ENCODE data around the gene SRSF2. TPM values are rescaled to one million over a fixed set of nuclear protein-coding genes. Genes with fewer than 3 reads are reported as not detected.

The SRSF2 gene
- polyA plus RNA-seq, 2 of the 4 experiments (the other 2 are of a cell fraction): 338 to 412 TPM

DNA sequence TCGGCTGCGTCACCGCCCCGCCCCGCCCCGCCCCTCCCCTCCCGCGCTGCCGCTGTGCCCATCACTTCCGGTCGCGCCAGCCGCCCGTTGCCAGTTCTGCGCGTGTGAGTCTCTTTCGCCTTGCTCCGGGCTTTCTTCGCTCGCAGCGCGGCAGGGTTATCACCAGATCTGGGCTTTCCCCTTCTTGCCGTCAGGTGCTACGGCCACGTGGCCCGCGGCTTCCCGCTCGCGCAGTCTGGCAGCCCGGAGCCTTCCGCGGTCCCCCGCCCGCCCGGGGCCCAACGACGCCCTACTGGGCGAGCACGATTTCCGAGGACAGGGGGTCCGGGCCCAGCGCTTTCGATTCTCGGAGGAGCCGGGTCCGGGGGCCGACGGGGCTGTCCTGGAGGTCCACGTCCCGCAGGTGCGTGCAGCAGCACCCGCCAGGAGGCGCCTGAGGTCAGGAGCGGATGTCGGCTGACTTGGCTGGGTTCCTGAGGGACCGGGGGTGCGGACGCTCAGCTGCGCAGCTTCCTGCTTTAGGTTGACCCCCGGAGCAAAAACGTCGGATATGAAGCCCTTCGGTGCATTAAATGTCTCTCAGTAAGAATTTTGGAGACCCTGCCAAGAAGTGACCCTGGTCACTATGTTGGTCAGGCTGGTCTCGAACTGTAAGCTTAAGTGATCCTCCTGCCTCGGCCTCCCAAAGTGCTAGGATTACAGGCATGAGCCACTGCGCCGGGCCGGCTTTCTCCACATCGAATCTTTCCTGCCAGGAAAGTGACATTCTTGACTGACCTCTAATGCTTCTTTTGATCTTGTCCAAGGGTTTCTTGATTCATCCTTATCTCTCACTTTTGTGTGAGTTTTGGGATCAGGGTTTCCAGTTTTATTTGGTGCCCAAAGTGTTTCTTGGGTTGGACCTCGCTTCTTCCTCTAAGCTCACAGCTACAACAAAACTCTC lies 10.1 kb downstream of the SRSF2 start, which contains the start of gene METTL23 (continued):
- TF ChIP-seq NPAS2 (CRISPR knock-in tag; IDR thresholded peaks at IDR 0.05; ENCODE audit: borderline replicate concordance) (no peak), SMC3 (IDR thresholded peaks at IDR 0.05) (peak; percentile 69), BHLHE40 (IDR thresholded peaks at IDR 0.05; ENCODE audit: low read depth, low read length) (peak; percentile 84), EHMT2 (IDR thresholded peaks at IDR 0.05; ENCODE audit: low read depth) (no peak), RAD21 (conservative IDR thresholded peaks at IDR 0.05 in 1 of 2, IDR thresholded peaks at IDR 0.05 in 1 of 2) (peak; percentile 20 to 60; a peak in 3 of 5 replicates), ZNF302 (CRISPR knock-in tag; IDR thresholded peaks at IDR 0.05) (no peak), HEYL (CRISPR knock-in tag; IDR thresholded peaks at IDR 0.05) (no peak), JUNB (IDR thresholded peaks at IDR 0.05) (no peak), POLR2A (IDR thresholded peaks at IDR 0.05; ENCODE audit: low read length) (peak; percentile 74), ZC3H11A (IDR thresholded peaks at IDR 0.05) (no peak)

DNA sequence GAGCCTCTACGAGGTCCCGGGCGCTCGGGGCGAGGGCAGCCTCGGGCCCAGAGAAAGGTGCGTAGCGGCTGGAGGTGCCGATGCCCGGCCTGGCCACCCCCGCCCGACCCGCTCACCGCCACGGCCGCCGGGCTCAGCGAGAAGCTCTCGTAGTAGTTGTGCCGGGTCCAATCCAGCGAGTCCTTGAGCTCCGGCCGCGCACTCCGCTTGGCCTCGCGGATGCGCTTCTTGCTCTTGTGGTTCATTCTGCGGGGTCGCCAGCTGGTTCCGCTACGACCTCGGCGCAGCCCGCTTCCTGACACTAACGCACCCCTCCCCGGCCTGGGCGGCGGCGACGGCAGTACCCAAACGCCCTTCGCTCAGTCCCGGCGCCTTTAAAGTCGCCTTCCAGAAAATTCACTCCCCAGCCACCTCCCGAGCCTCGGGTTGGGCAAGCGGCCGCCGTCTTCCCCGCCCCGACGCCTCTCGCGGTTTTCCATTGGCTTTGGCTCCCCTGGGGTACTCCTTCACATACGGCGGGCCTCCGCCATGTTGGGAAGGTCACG lies 10.8 kb downstream of the SRSF2 start, which contains the start of gene JMJD6:
JMJD6 (minus strand) TSS at position 376 of the 545 bp plus-strand sequence; CDS start at position 245, 131 bp downstream.
- FAIRE-seq (no peak), ATAC-seq (peak; percentile 84 to 91), DNase-seq (ENCODE audit: low read depth in 1 of 2, low spot score in 1 of 2) (peak; percentile 98 to 99)
- POLR2A ChIA-PET: interaction anchor here (0.6 to 3.8 kb wide), 6 partner anchors 10 to 314 kb away, joined by 3 to 12 read pairs (median 6); partner anchors contain the start of genes MFSD11, MXRA7 and SRSF2
- Histone ChIP-seq H3K4me2 (peak within 1 kb of the TSS; percentile 90), H3K27ac (peak within 1 kb of the TSS; percentile 93 to 99), H3K4me3 (peak within 1 kb of the TSS; percentile 97), H3K9me3 (no peaks in the 10 kb centered on the region), H3K4me1 (peaks cover 17% of the 10 kb centered on the region)
- TF ChIP-seq PHF8 (IDR thresholded peaks at IDR 0.05; ENCODE audit: borderline replicate concordance, low read depth): peak; percentile 62
- no peak for TF ChIP-seq POLR2AphosphoS2 (conservative IDR thresholded peaks at IDR 0.05; ENCODE audit: low read length)
- TF ChIP-seq MAZ (IDR thresholded peaks at IDR 0.05; ENCODE audit: borderline replicate concordance, low read depth, low read length): peak; percentile 4; the same call in 1 of the 2 replicates
- TF ChIP-seq TFCP2L1 (CRISPR knock-in tag; IDR thresholded peaks at IDR 0.05): 0 out of 2 replicates have a peak, but pooled peaks have one; percentile 13
- no peak for TF ChIP-seq HOXB5 (CRISPR knock-in tag; IDR thresholded peaks at IDR 0.05)
- TF ChIP-seq, protein P1, sequence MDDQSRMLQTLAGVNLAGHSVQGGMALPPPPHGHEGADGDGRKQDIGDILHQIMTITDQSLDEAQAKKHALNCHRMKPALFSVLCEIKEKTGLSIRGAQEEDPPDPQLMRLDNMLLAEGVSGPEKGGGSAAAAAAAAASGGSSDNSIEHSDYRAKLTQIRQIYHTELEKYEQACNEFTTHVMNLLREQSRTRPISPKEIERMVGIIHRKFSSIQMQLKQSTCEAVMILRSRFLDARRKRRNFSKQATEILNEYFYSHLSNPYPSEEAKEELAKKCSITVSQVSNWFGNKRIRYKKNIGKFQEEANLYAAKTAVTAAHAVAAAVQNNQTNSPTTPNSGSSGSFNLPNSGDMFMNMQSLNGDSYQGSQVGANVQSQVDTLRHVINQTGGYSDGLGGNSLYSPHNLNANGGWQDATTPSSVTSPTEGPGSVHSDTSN (IDR thresholded peaks at IDR 0.05): 0 out of 2 replicates have a peak, but pooled peaks have one; percentile 14
- TF ChIP-seq POLR2A (IDR thresholded peaks at IDR 0.05; ENCODE audit: low read length): peak; percentile 90
- no peak for TF ChIP-seq RFX5 (IDR thresholded peaks at IDR 0.05)
- 0 out of 5 replicates have a peak, but pooled peaks of 1 of the 2 experiments have one; percentile 4 for TF ChIP-seq JUN (IDR thresholded peaks at IDR 0.05)
- TF ChIP-seq, protein P2, sequence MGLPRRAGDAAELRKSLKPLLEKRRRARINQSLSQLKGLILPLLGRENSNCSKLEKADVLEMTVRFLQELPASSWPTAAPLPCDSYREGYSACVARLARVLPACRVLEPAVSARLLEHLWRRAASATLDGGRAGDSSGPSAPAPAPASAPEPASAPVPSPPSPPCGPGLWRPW (IDR thresholded peaks at IDR 0.05): no peak
- no peak for TF ChIP-seq FOXS1 (CRISPR knock-in tag; IDR thresholded peaks at IDR 0.05)
- no peak for TF ChIP-seq MYC (IDR thresholded peaks at IDR 0.05; ENCODE audit: borderline replicate concordance, low read length)
- peak; percentile 69 for TF ChIP-seq CHD2 (IDR thresholded peaks at IDR 0.05; ENCODE audit: low read length, partially characterized antibody)
- TF ChIP-seq CEBPB (IDR thresholded peaks at IDR 0.05): peak in 1 of 2 experiments; percentile 65; a peak in 1 of 4 replicates
- TF ChIP-seq, protein P3, sequence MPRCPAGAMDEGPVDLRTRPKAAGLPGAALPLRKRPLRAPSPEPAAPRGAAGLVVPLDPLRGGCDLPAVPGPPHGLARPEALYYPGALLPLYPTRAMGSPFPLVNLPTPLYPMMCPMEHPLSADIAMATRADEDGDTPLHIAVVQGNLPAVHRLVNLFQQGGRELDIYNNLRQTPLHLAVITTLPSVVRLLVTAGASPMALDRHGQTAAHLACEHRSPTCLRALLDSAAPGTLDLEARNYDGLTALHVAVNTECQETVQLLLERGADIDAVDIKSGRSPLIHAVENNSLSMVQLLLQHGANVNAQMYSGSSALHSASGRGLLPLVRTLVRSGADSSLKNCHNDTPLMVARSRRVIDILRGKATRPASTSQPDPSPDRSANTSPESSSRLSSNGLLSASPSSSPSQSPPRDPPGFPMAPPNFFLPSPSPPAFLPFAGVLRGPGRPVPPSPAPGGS (IDR thresholded peaks at IDR 0.05): 0 out of 3 replicates have a peak, but pooled peaks have one; percentile 18
- TF ChIP-seq CBX2 (IDR thresholded peaks at IDR 0.05; ENCODE audit: borderline replicate concordance, low read depth): no peak
- no peak for TF ChIP-seq FOSB (CRISPR knock-in tag; IDR thresholded peaks at IDR 0.05)
- WGBS (ENCODE audit: missing lambda C conversion rate): under 1% methylated on average over 32 of the region's 60 CpGs
- CTCF ChIA-PET: interaction anchor here (0.6 to 26.0 kb wide), 8 partner anchors 9 to 342 kb away, joined by 3 to 456 read pairs (median 4); partner anchors contain the start of gene MXRA7
